SK-N-SH treated with all-trans-retinoic acid at 6 μM for 48 hours (cell line): ENCODE results near the gene KHNYN.

Experiments used
- RARB ChIP-seq: fragments of 250-450 bp; sonication (Bioruptor Pico); IDR thresholded peaks from 2 replicates; pipeline ENCODE4 v1.8.0; 2021; ENCODE audit warnings: mild to moderate bottlenecking, moderate library complexity
- TOX ChIP-seq: fragments of 250-450 bp; sonication (Bioruptor Pico); IDR thresholded peaks from 2 replicates; pipeline ENCODE4 v1.8.0; 2021; ENCODE audit warnings: mild to moderate bottlenecking, moderate library complexity, borderline replicate concordance
- TF ChIP-seq, protein P1 (sequence below): fragments of 250-450 bp; sonication (Bioruptor Pico); IDR thresholded peaks from 2 replicates; pipeline ENCODE4 v1.5.1; 2021; ENCODE audit warnings: mild to moderate bottlenecking, moderate library complexity
- TF ChIP-seq, protein P2 (sequence below): fragments of 250-450 bp; sonication (Bioruptor Pico); IDR thresholded peaks from 2 replicates; pipeline ENCODE4 v1.8.0; 2020; ENCODE audit warnings: mild to moderate bottlenecking, moderate library complexity, borderline replicate concordance

DNA sequence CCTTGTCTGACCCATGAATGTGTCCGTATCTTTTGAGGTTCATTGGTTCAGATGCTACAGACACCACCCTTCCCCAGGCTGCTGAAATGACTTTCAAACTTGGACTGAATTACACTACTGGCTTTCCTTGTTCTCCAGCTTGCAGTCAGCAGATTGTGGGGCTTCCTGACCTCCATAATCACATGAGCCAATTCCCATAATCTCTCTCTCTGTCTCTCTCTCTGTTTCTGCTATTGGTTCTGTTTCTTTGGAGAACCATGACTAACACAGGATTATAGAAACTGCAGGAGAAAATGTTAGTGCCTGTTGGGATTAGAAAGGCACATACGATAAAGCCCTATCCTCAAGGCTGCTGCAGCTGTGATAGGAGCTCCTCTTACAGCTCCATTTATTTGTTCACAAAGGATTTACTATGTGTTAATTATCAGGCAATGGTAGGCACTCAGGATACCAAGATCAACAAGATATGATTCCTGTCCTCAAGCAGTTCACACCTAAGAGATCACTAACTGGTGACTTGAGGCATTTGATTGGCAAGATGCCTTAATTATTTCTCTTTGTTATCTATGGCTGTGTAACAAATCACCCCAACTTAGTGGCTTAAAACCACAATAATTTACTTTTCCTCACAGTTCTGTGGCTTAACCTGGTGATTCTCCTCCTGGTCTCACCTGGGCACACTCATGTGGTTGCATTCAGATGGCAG lies 41.1 kb upstream of the KHNYN start:
- no peak for TF ChIP-seq RARB (CRISPR knock-in tag)
- TF ChIP-seq, protein P1, sequence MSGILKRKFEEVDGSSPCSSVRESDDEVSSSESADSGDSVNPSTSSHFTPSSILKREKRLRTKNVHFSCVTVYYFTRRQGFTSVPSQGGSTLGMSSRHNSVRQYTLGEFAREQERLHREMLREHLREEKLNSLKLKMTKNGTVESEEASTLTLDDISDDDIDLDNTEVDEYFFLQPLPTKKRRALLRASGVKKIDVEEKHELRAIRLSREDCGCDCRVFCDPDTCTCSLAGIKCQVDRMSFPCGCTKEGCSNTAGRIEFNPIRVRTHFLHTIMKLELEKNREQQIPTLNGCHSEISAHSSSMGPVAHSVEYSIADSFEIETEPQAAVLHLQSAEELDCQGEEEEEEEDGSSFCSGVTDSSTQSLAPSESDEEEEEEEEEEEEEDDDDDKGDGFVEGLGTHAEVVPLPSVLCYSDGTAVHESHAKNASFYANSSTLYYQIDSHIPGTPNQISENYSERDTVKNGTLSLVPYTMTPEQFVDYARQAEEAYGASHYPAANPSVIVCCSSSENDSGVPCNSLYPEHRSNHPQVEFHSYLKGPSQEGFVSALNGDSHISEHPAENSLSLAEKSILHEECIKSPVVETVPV (CRISPR knock-in tag) = no peak
- no peak for TF ChIP-seq TOX
- TF ChIP-seq, protein P2, sequence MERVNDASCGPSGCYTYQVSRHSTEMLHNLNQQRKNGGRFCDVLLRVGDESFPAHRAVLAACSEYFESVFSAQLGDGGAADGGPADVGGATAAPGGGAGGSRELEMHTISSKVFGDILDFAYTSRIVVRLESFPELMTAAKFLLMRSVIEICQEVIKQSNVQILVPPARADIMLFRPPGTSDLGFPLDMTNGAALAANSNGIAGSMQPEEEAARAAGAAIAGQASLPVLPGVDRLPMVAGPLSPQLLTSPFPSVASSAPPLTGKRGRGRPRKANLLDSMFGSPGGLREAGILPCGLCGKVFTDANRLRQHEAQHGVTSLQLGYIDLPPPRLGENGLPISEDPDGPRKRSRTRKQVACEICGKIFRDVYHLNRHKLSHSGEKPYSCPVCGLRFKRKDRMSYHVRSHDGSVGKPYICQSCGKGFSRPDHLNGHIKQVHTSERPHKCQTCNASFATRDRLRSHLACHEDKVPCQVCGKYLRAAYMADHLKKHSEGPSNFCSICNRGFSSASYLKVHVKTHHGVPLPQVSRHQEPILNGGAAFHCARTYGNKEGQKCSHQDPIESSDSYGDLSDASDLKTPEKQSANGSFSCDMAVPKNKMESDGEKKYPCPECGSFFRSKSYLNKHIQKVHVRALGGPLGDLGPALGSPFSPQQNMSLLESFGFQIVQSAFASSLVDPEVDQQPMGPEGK (CRISPR knock-in tag) = no peak
